ENCODE data around the gene MAP1LC3A.
A peak's percentile ranks its signal among the peaks of the same experiment; 100 is the strongest.

MAP1LC3A gene

GRCh38 chr20:34574426-34574825 lies 15.9 kb downstream of the MAP1LC3A start:
- FAIRE-seq (no peak), DNase-seq (ENCODE audit: insufficient read length) (no peak)
- TF ChIP-seq TAF1 (IDR thresholded peaks at IDR 0.05; ENCODE audit: borderline replicate concordance, low read depth, low read length) (no peak), POLR2AphosphoS5 (IDR thresholded peaks at IDR 0.05; ENCODE audit: low read depth, low read length) (no peak)

- no peak for FAIRE-seq
- TF ChIP-seq TAF1 (IDR thresholded peaks at IDR 0.05; ENCODE audit: borderline replicate concordance, low read depth, low read length) (no peak), POLR2AphosphoS5 (IDR thresholded peaks at IDR 0.05; ENCODE audit: low read depth, low read length) (no peak), POLR2A (IDR thresholded peaks at IDR 0.05; ENCODE audit: low read depth, low read length) (no peak)
- no peak for DNase-seq (ENCODE audit: insufficient read length)
Measured at GRCh38 chr20:34574861-34575260, 16.3 kb downstream of the MAP1LC3A start.

GRCh38 chr20:34575271-34575670 lies 16.8 kb downstream of the MAP1LC3A start:
- FAIRE-seq: no peak
- TF ChIP-seq POLR2AphosphoS5 (IDR thresholded peaks at IDR 0.05; ENCODE audit: low read depth, low read length) (no peak), POLR2A (IDR thresholded peaks at IDR 0.05; ENCODE audit: low read depth, low read length) (no peak), TAF1 (IDR thresholded peaks at IDR 0.05; ENCODE audit: borderline replicate concordance, low read depth, low read length) (no peak)
- DNase-seq (ENCODE audit: insufficient read length): no peak

GRCh38 chr20:34575756-34576155 lies 17.2 kb downstream of the MAP1LC3A start:
- DNase-seq (ENCODE audit: insufficient read length) (no peak), FAIRE-seq (no peak)
- TF ChIP-seq POLR2A (IDR thresholded peaks at IDR 0.05; ENCODE audit: low read depth, low read length): no peak
- no peak for TF ChIP-seq TAF1 (IDR thresholded peaks at IDR 0.05; ENCODE audit: borderline replicate concordance, low read depth, low read length)
- TF ChIP-seq POLR2AphosphoS5 (IDR thresholded peaks at IDR 0.05; ENCODE audit: low read depth, low read length): no peak

GRCh38 chr20:34577061-34577460 lies 18.5 kb downstream of the MAP1LC3A start:
- FAIRE-seq (no peak), DNase-seq (ENCODE audit: insufficient read length) (no peak)
- TF ChIP-seq TAF1 (IDR thresholded peaks at IDR 0.05; ENCODE audit: borderline replicate concordance, low read depth, low read length): no peak
- TF ChIP-seq POLR2A (IDR thresholded peaks at IDR 0.05; ENCODE audit: low read depth, low read length): no peak
- TF ChIP-seq POLR2AphosphoS5 (IDR thresholded peaks at IDR 0.05; ENCODE audit: low read depth, low read length): no peak

GRCh38 chr20:34578025-34578424 lies 19.5 kb downstream of the MAP1LC3A start:
- FAIRE-seq (no peak), DNase-seq (ENCODE audit: insufficient read length) (no peak)
- TF ChIP-seq TAF1 (IDR thresholded peaks at IDR 0.05; ENCODE audit: borderline replicate concordance, low read depth, low read length) (no peak), POLR2AphosphoS5 (IDR thresholded peaks at IDR 0.05; ENCODE audit: low read depth, low read length) (no peak), POLR2A (IDR thresholded peaks at IDR 0.05; ENCODE audit: low read depth, low read length) (no peak)

GRCh38 chr20:34578521-34578920 lies 20.0 kb downstream of the MAP1LC3A start:
- DNase-seq (ENCODE audit: insufficient read length): no peak
- TF ChIP-seq POLR2AphosphoS5 (IDR thresholded peaks at IDR 0.05; ENCODE audit: low read depth, low read length) (no peak), POLR2A (IDR thresholded peaks at IDR 0.05; ENCODE audit: low read depth, low read length) (no peak), TAF1 (IDR thresholded peaks at IDR 0.05; ENCODE audit: borderline replicate concordance, low read depth, low read length) (no peak)
- no peak for FAIRE-seq

- TF ChIP-seq TAF1 (IDR thresholded peaks at IDR 0.05; ENCODE audit: borderline replicate concordance, low read depth, low read length) (no peak), POLR2A (IDR thresholded peaks at IDR 0.05; ENCODE audit: low read depth, low read length) (no peak), POLR2AphosphoS5 (IDR thresholded peaks at IDR 0.05; ENCODE audit: low read depth, low read length) (no peak)
- peak; percentile 48 for FAIRE-seq
- DNase-seq (ENCODE audit: insufficient read length): no peak
Measured at GRCh38 chr20:34579191-34579978, 20.9 kb downstream of the MAP1LC3A start.

- peak; percentile 89 for FAIRE-seq
- no peak for DNase-seq (ENCODE audit: insufficient read length)
- no peak for TF ChIP-seq POLR2A (IDR thresholded peaks at IDR 0.05; ENCODE audit: low read depth, low read length)
- no peak for TF ChIP-seq POLR2AphosphoS5 (IDR thresholded peaks at IDR 0.05; ENCODE audit: low read depth, low read length)
- TF ChIP-seq TAF1 (IDR thresholded peaks at IDR 0.05; ENCODE audit: borderline replicate concordance, low read depth, low read length): no peak
Measured at GRCh38 chr20:34579979-34580940, 21.7 kb downstream of the MAP1LC3A start.

GRCh38 chr20:34581341-34582184 lies 23.0 kb downstream of the MAP1LC3A start:
- no peak for DNase-seq (ENCODE audit: insufficient read length)
- peak; percentile 65 for FAIRE-seq
- TF ChIP-seq TAF1 (IDR thresholded peaks at IDR 0.05; ENCODE audit: borderline replicate concordance, low read depth, low read length): no peak
- TF ChIP-seq POLR2AphosphoS5 (IDR thresholded peaks at IDR 0.05; ENCODE audit: low read depth, low read length): no peak
- no peak for TF ChIP-seq POLR2A (IDR thresholded peaks at IDR 0.05; ENCODE audit: low read depth, low read length)

- DNase-seq (ENCODE audit: insufficient read length) (no peak), FAIRE-seq (no peak)
- TF ChIP-seq POLR2AphosphoS5 (IDR thresholded peaks at IDR 0.05; ENCODE audit: low read depth, low read length) (no peak), TAF1 (IDR thresholded peaks at IDR 0.05; ENCODE audit: borderline replicate concordance, low read depth, low read length) (no peak), POLR2A (IDR thresholded peaks at IDR 0.05; ENCODE audit: low read depth, low read length) (no peak)
Measured at GRCh38 chr20:34582221-34582620, 23.7 kb downstream of the MAP1LC3A start.
